WERI-Rb-1 (cell line): ENCODE data around the gene MCU.

ENCODE experiments used
- DNase-seq: peaks from one replicate; pipeline ENCODE4 v3.0.0-alpha.2; 2020
- H3K27ac ChIP-seq: fragments of 250-450 bp; sonication (Bioruptor Pico); 2 replicates; pipeline ENCODE4 v1.5.1; 2020; ENCODE audit warnings: mild to moderate bottlenecking, moderate library complexity
- H3K27me3 ChIP-seq: fragments of 250-450 bp; sonication (Bioruptor Pico); 2 replicates; pipeline ENCODE4 v1.5.1; 2021; ENCODE audit warnings: mild to moderate bottlenecking, low read depth, moderate library complexity; ENCODE audit not compliant: insufficient read depth, severe bottlenecking
- H3K36me3 ChIP-seq: fragments of 250-450 bp; sonication (Bioruptor Pico); 2 replicates; pipeline ENCODE4 v1.5.1; 2020; ENCODE audit warnings: mild to moderate bottlenecking, moderate library complexity
- H3K4me3 ChIP-seq: 2 replicates; pipeline ENCODE4 v1.5.1; 2011; ENCODE audit warnings: low read depth, mild to moderate bottlenecking, control low read depth, low read length
- H3K9me3 ChIP-seq: fragments of 250-450 bp; sonication (Bioruptor Pico); 2 replicates; pipeline ENCODE4 v1.5.1; 2021; ENCODE audit warnings: mild to moderate bottlenecking, moderate library complexity; ENCODE audit not compliant: severe bottlenecking
- CTCF ChIP-seq: IDR thresholded peaks from 2 replicates; pipeline ENCODE4 v1.5.1; 2011; ENCODE audit warnings: low read depth, mild to moderate bottlenecking, control low read depth, inconsistent platforms, low read length

Gene MCU

GRCh38 chr10:72879245-72879644, 187.3 kb downstream of the MCU start:
- H3K36me3 ChIP-seq, result no peaks in the 10 kb centered on the region
- no peak for TF ChIP-seq CTCF
- H3K27ac ChIP-seq, result no peak overlapping the region
- no peak for DNase-seq
- no peak overlapping the region for H3K4me3 ChIP-seq
- H3K9me3 ChIP-seq, result no peaks in the 10 kb centered on the region
- no peaks in the 10 kb centered on the region for H3K27me3 ChIP-seq

GRCh38 chr10:72881291-72881690, 189.3 kb downstream of the MCU start:
- no peaks in the 10 kb centered on the region for H3K27me3 ChIP-seq
- no peak overlapping the region for H3K4me3 ChIP-seq
- H3K36me3 ChIP-seq, result no peaks in the 10 kb centered on the region
- TF ChIP-seq CTCF, result no peak
- DNase-seq, result no peak
- H3K27ac ChIP-seq, result no peak overlapping the region
- H3K9me3 ChIP-seq, result no peaks in the 10 kb centered on the region

- H3K9me3 ChIP-seq, result no peaks in the 10 kb centered on the region
- H3K36me3 ChIP-seq, result peaks cover 4% of the 10 kb centered on the region; the same call in 1 of the 2 replicates
- no peak overlapping the region for H3K4me3 ChIP-seq
- no peaks in the 10 kb centered on the region for H3K27me3 ChIP-seq
- DNase-seq, result no peak
- no peak overlapping the region for H3K27ac ChIP-seq
- TF ChIP-seq CTCF, result no peak
Observed at GRCh38 chr10:72883861-72884260, 191.9 kb downstream of the MCU start.

GRCh38 chr10:72885953-72886352, 194.0 kb downstream of the MCU start:
- DNase-seq, result no peak
- Histone ChIP-seq H3K27me3 (no peaks in the 10 kb centered on the region), H3K36me3 (peaks cover 4% of the 10 kb centered on the region; the same call in 1 of the 2 replicates), H3K4me3 (no peak overlapping the region), H3K9me3 (no peaks in the 10 kb centered on the region), H3K27ac (no peak overlapping the region)
- TF ChIP-seq CTCF, result no peak

- no peak for TF ChIP-seq CTCF
- H3K36me3 ChIP-seq, result peaks cover 4% of the 10 kb centered on the region; the same call in 1 of the 2 replicates
- peak overlapping the region; percentile 14 for H3K27ac ChIP-seq
- no peaks in the 10 kb centered on the region for H3K9me3 ChIP-seq
- no peaks in the 10 kb centered on the region for H3K27me3 ChIP-seq
- H3K4me3 ChIP-seq, result no peak overlapping the region
- peak; percentile 41 for DNase-seq
Observed at GRCh38 chr10:72886621-72887020, 194.7 kb downstream of the MCU start.

GRCh38 chr10:72887043-72887442, 195.1 kb downstream of the MCU start:
- no peak overlapping the region for H3K4me3 ChIP-seq
- H3K27me3 ChIP-seq, result no peaks in the 10 kb centered on the region
- no peak for DNase-seq
- H3K36me3 ChIP-seq, result peaks cover 4% of the 10 kb centered on the region; the same call in 1 of the 2 replicates
- no peaks in the 10 kb centered on the region for H3K9me3 ChIP-seq
- peak overlapping the region; percentile 14 for H3K27ac ChIP-seq
- TF ChIP-seq CTCF, result no peak
